HCT116 (cell line): ENCODE data around the gene CFAP99. TPM values are rescaled to one million over a fixed set of nuclear protein-coding genes. Genes with fewer than 3 reads are reported as not detected.

Experiments used
- ATAC-seq: fragments of 200-7000 bp; cut with Tn5 transposase; 2 replicates; pipeline ENCODE4 v1.9.1; 2020; ENCODE audit warnings: mild to moderate bottlenecking, moderate library complexity
- BruUV-seq: library from RNA; stranded (reverse); fragments of 400-500 nt; replicated peaks from 2 replicates; lab custom pipeline; 2021; lab: Mats Ljungman, UMichigan
- CTCF ChIA-PET: fragments of 300-600 bp; sonication (Branson Sonifier 250); formaldehyde crosslinking; loops from one replicate; lab custom pipeline; 2021; ENCODE audit warnings: antibody characterized with exemption; lab: Charles Lee
- POLR2A ChIA-PET: fragments of 300-600, 350-600 bp; sonication (Branson Sonifier 250); formaldehyde crosslinking; loops from one replicate; lab custom pipeline; 2021; ENCODE audit warnings: antibody characterized with exemption; lab: Charles Lee
- RAD21 ChIA-PET, 2 experiments: fragments of 300-600 bp; sonication (Branson Sonifier 250); formaldehyde crosslinking; loops; one replicate each; lab custom pipeline; 2023; ENCODE audit warnings: low total read pairs in 2 of 2; ENCODE audit not compliant: uncharacterized antibody in 2 of 2, unreplicated experiment in 2 of 2, low non-redundant PET in 1 of 2; lab: Charles Lee
- DNase-seq: peaks from one replicate; pipeline ENCODE4 v3.0.0-alpha.2; 2010; ENCODE audit warnings: low read depth, low spot score
- H2AFZ ChIP-seq: fragments of 200-600 bp; shearing (Covaris generic), sonication (generic); 2 replicates; pipeline ENCODE4 v1.6.1; 2017; ENCODE audit warnings: low read depth, mixed run types, mixed read lengths, antibody characterized with exemption, low read length; ENCODE audit not compliant: poor library complexity, severe bottlenecking
- H3K27ac ChIP-seq: 2 replicates; pipeline ENCODE4 v1.5.1; 2012; ENCODE audit warnings: low read depth, low read length
- H3K27me3 ChIP-seq: fragments of 200-600 bp; sonication (generic); 2 replicates; pipeline ENCODE4 v1.6.1; 2016; ENCODE audit warnings: mixed run types, low read length, mixed read lengths; ENCODE audit not compliant: insufficient read depth
- H3K36me3 ChIP-seq, 2 experiments: fragments of 200-500 bp in 1 of 2; fragments of 200-600 bp in 1 of 2; sonication (Bioruptor generic) in 1 of 2; sonication (generic) in 1 of 2; 2 replicates each; pipeline versions ENCODE4 v1.5.1 to v1.6.1; 2014 to 2016; ENCODE audit warnings: low read length in 2 of 2, inconsistent platforms in 1 of 2, mixed read lengths in 1 of 2, mixed run types in 1 of 2; ENCODE audit not compliant: insufficient read depth in 2 of 2, control insufficient read depth in 1 of 2
- H3K4me1 ChIP-seq, 2 experiments: fragments of 200-600 bp in 1 of 2; sonication (generic) in 1 of 2; 2 replicates each; pipeline versions ENCODE4 v1.5.1 to v1.6.1; 2012 to 2017; ENCODE audit warnings: low read length in 2 of 2, inconsistent platforms in 1 of 2, mild to moderate bottlenecking in 1 of 2, mixed read lengths in 1 of 2, mixed run types in 1 of 2, moderate library complexity in 1 of 2; ENCODE audit not compliant: insufficient read depth in 2 of 2, control insufficient read depth in 1 of 2
- H3K4me2 ChIP-seq: fragments of 200-600 bp; sonication (generic); 2 replicates; pipeline ENCODE4 v1.6.1; 2017; ENCODE audit warnings: mixed run types, low read length, mixed read lengths
- H3K4me3 ChIP-seq, 2 experiments: fragments of 200-600 bp in 1 of 2; sonication (generic) in 1 of 2; replicated peaks in 1 of 2; 2 replicates each; pipeline ENCODE4 v1.5.1; 2011 to 2016; ENCODE audit warnings: low read length in 2 of 2, control low read depth in 1 of 2, low read depth in 1 of 2, mild to moderate bottlenecking in 1 of 2, mixed read lengths in 1 of 2, mixed run types in 1 of 2
- H3K79me2 ChIP-seq: fragments of 200-600 bp; sonication (generic); 2 replicates; pipeline ENCODE4 v1.6.1; 2017; ENCODE audit warnings: mild to moderate bottlenecking, mixed run types, low read length, moderate library complexity, mixed read lengths; ENCODE audit not compliant: insufficient read depth
- H3K9ac ChIP-seq: fragments of 200-600 bp; sonication (generic); 2 replicates; pipeline ENCODE4 v1.6.1; 2016; ENCODE audit warnings: low read length, mixed read lengths
- H3K9me2 ChIP-seq: fragments of 200-600 bp; sonication (generic), shearing (Covaris generic); 2 replicates; pipeline ENCODE4 v1.6.1; 2017; ENCODE audit warnings: mixed run types, mild to moderate bottlenecking, moderate library complexity; ENCODE audit not compliant: insufficient read depth
- H3K9me3 ChIP-seq, 2 experiments: fragments of 200-500 bp in 1 of 2; fragments of 200-600 bp in 1 of 2; sonication (Bioruptor generic) in 1 of 2; sonication (generic) in 1 of 2; 2 replicates each; pipeline ENCODE4 v1.6.1; 2014 to 2017; ENCODE audit warnings: low read length in 2 of 2, mixed read lengths in 2 of 2, inconsistent platforms in 1 of 2, low read depth in 1 of 2, mild to moderate bottlenecking in 1 of 2, mixed run types in 1 of 2, moderate library complexity in 1 of 2; ENCODE audit not compliant: control insufficient read depth in 1 of 2, insufficient read depth in 1 of 2
- H4K20me1 ChIP-seq: fragments of 200-600 bp; sonication (generic), shearing (Covaris generic); 2 replicates; pipeline ENCODE4 v1.6.1; 2017; ENCODE audit warnings: mixed run types, mild to moderate bottlenecking, moderate library complexity; ENCODE audit not compliant: insufficient read depth
- EZH2phosphoT487 ChIP-seq: fragments of 200-600 bp; IDR thresholded peaks from 2 replicates; pipeline ENCODE4 v1.6.1; 2018; ENCODE audit warnings: antibody characterized with exemption, borderline replicate concordance
- JUND ChIP-seq: IDR thresholded peaks from 2 replicates; pipeline ENCODE4 v1.6.1; 2012
- POLR2A ChIP-seq: IDR thresholded peaks from 2 replicates; pipeline ENCODE4 v1.7.0; 2011; ENCODE audit warnings: borderline replicate concordance; ENCODE audit not compliant: insufficient read depth, insufficient read length; ENCODE audit errors: extremely low read depth
- POLR2AphosphoS5 ChIP-seq: IDR thresholded peaks from 2 replicates; pipeline ENCODE4 v1.6.1; 2011; ENCODE audit warnings: mild to moderate bottlenecking, low read depth, low read length, moderate library complexity
- RAD21 ChIP-seq: IDR thresholded peaks from 2 replicates; pipeline ENCODE4 v1.6.1; 2012; ENCODE audit warnings: low read depth, mild to moderate bottlenecking
- SIN3A ChIP-seq: IDR thresholded peaks from 2 replicates; pipeline ENCODE4 v1.6.1; 2012; ENCODE audit warnings: low read depth
- SP1 ChIP-seq: IDR thresholded peaks from 2 replicates; pipeline ENCODE4 v1.6.1; 2012; ENCODE audit warnings: low read depth
- TCF7L2 ChIP-seq: IDR thresholded peaks from 2 replicates; pipeline ENCODE4 v1.7.0; 2011; ENCODE audit warnings: borderline replicate concordance, inconsistent platforms; ENCODE audit not compliant: insufficient read depth, insufficient read length; ENCODE audit errors: extremely low read depth
- YY1 ChIP-seq: IDR thresholded peaks from 2 replicates; pipeline ENCODE4 v1.6.1; 2011; ENCODE audit warnings: low read length, low read depth, moderate library complexity, mild to moderate bottlenecking; ENCODE audit not compliant: insufficient replicate concordance; ENCODE audit errors: extremely low read depth
- intact Hi-C: fragments of 100-400 bp; cut with micrococcal nuclease; formaldehyde crosslinking; loops from 2 replicates; pipeline ENCODE4 v1.10.0; 2022
- total RNA-seq: library from RNA; stranded (reverse); gene quantifications from one replicate; pipeline ENCODE4 v1.2.1, GENCODE V29; 2021; ENCODE audit not compliant: unreplicated experiment
- TF ChIP-seq, protein P1 (sequence below): IDR thresholded peaks from 2 replicates; pipeline ENCODE4 v1.6.1; 2011; ENCODE audit warnings: mild to moderate bottlenecking, low read length, moderate library complexity; ENCODE audit not compliant: insufficient replicate concordance; ENCODE audit errors: extremely low read depth
- TF ChIP-seq, protein P2 (sequence below): IDR thresholded peaks from 2 replicates; pipeline ENCODE4 v1.6.1; 2012
- TF ChIP-seq, protein P3 (sequence below), 3 experiments: fragments of 200-600 bp in 1 of 3; sonication (generic) in 1 of 3; IDR thresholded peaks in 2 of 3; conservative IDR thresholded peaks in 1 of 3; 2 replicates each; pipeline ENCODE4 v1.5.1; 2012 to 2017; ENCODE audit warnings: low read depth in 2 of 3, low read length in 2 of 3, antibody characterized with exemption in 1 of 3, borderline replicate concordance in 1 of 3, control low read depth in 1 of 3, mild to moderate bottlenecking in 1 of 3, mixed read lengths in 1 of 3, mixed run types in 1 of 3, moderate library complexity in 1 of 3; ENCODE audit not compliant: insufficient read depth in 1 of 3
- TF ChIP-seq, protein P4 (sequence below): IDR thresholded peaks from 2 replicates; pipeline ENCODE4 v1.6.1; 2012; ENCODE audit warnings: low read depth

CFAP99 gene
- total RNA-seq, 1 experiment from 2014 or later: 0.42 TPM

DNA sequence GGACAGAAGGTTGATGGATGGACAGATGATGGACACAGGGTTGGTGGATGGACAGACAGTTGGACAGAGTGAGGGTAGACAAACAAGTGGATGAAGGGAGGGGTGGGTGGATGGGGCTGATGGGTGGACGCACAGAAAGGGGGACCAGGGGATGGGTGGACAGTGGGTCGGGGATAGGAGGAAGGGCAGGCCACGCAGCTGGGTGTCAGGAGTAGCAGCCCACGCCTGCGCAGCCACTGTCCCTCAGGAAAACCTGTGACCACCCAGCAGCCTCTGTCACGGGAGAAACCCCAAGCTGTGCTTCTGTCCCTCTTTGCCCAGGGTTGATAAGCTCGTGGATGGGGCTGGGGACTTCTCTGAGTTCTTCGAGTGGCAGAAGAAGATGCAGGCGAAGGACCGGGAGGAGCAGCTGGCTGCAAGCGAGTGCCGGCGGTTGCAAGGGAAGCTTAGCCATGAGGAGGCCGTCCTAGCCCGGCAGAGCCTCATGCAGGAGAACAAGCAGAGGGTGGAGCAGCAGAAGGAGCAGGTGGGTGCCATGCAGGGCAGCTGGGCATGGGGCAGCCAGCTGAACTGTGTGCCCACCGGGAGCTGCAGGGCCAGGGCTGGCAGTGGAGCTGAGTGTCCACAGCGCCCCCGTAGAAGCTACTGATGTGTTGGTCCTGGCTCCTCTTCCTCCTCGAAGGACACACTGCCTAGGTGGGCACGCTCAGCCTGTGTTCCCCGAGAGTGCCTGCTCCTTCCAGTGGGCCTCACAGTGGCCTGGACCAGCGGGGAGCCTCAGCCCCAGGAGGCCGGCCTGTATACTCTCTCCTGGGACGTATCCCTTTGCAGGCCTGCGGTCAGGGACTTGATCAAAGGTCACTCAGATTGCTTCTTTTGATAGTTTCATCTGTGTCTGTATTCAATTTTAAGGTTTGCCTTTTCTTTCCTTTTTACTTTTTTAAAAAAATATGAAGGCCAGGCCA is 33.3 kb downstream of the CFAP99 start (continued):
- TF ChIP-seq, protein P1, sequence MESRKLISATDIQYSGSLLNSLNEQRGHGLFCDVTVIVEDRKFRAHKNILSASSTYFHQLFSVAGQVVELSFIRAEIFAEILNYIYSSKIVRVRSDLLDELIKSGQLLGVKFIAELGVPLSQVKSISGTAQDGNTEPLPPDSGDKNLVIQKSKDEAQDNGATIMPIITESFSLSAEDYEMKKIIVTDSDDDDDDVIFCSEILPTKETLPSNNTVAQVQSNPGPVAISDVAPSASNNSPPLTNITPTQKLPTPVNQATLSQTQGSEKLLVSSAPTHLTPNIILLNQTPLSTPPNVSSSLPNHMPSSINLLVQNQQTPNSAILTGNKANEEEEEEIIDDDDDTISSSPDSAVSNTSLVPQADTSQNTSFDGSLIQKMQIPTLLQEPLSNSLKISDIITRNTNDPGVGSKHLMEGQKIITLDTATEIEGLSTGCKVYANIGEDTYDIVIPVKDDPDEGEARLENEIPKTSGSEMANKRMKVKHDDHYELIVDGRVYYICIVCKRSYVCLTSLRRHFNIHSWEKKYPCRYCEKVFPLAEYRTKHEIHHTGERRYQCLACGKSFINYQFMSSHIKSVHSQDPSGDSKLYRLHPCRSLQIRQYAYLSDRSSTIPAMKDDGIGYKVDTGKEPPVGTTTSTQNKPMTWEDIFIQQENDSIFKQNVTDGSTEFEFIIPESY: no peak
- no peak for TF ChIP-seq POLR2AphosphoS5
- TF ChIP-seq, protein P2, sequence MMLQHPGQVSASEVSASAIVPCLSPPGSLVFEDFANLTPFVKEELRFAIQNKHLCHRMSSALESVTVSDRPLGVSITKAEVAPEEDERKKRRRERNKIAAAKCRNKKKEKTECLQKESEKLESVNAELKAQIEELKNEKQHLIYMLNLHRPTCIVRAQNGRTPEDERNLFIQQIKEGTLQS: no peak

DNA sequence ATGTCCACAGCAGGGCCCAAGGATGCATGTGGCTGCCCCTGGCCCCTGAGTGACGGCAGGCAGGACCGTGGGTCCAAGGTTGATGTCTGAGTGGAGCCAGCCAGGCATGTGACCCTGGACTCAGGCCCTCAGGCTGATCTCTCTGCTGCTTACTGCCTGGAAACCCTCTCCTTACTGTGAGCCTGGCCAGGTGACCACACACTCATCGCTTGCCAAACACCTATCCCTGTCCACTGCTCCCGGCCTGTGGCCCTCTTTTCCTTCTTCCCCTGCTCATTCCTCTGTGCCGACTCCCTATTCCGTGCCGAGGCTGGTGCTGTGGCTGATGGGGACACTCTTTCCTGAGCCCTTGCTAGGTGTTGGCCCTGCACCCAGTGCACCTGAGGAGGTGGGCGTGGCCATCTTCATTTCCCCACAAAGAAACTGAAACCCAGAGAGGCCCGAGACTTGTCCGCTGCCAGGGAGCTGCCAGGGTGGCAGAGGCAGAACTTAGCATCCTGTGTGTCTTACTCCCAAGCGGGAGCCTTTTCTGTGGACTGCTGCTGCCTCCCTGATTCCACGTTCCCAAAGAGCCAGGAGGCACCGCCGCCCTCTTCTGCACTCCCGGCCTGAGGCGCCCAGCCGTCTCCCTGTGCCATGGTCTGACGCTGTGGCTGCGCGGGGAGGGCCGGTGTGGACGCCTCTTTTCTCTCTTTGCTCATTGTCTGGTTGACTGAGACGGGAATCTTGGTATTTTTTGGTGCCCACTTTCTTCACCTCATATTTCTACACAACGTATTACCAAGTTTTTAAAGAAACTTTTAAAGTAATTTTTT is 38.9 kb downstream of the CFAP99 start:
- H3K4me1 ChIP-seq: peaks cover 6 to 8% of the 10 kb centered on the region in 2 experiments; a peak in 2 of 4 replicates
- RAD21 ChIA-PET: no interaction called here
- TF ChIP-seq, protein P3, sequence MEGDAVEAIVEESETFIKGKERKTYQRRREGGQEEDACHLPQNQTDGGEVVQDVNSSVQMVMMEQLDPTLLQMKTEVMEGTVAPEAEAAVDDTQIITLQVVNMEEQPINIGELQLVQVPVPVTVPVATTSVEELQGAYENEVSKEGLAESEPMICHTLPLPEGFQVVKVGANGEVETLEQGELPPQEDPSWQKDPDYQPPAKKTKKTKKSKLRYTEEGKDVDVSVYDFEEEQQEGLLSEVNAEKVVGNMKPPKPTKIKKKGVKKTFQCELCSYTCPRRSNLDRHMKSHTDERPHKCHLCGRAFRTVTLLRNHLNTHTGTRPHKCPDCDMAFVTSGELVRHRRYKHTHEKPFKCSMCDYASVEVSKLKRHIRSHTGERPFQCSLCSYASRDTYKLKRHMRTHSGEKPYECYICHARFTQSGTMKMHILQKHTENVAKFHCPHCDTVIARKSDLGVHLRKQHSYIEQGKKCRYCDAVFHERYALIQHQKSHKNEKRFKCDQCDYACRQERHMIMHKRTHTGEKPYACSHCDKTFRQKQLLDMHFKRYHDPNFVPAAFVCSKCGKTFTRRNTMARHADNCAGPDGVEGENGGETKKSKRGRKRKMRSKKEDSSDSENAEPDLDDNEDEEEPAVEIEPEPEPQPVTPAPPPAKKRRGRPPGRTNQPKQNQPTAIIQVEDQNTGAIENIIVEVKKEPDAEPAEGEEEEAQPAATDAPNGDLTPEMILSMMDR (IDR thresholded peaks at IDR 0.05 in 2 of 3, conservative IDR thresholded peaks at IDR 0.05 in 1 of 3; ENCODE audit: borderline replicate concordance in 1 of 3, insufficient read depth in 1 of 3, low read depth in 2 of 3, low read length in 2 of 3): no peak
- no peak for TF ChIP-seq SP1
- no peak for TF ChIP-seq JUND
- no peak for TF ChIP-seq SIN3A
- no peak for TF ChIP-seq EZH2phosphoT487
- no peak for TF ChIP-seq TCF7L2
- TF ChIP-seq YY1: no peak
- no peak for TF ChIP-seq RAD21
- no peak for TF ChIP-seq POLR2A
- no peak for TF ChIP-seq POLR2AphosphoS5
- TF ChIP-seq, protein P4, sequence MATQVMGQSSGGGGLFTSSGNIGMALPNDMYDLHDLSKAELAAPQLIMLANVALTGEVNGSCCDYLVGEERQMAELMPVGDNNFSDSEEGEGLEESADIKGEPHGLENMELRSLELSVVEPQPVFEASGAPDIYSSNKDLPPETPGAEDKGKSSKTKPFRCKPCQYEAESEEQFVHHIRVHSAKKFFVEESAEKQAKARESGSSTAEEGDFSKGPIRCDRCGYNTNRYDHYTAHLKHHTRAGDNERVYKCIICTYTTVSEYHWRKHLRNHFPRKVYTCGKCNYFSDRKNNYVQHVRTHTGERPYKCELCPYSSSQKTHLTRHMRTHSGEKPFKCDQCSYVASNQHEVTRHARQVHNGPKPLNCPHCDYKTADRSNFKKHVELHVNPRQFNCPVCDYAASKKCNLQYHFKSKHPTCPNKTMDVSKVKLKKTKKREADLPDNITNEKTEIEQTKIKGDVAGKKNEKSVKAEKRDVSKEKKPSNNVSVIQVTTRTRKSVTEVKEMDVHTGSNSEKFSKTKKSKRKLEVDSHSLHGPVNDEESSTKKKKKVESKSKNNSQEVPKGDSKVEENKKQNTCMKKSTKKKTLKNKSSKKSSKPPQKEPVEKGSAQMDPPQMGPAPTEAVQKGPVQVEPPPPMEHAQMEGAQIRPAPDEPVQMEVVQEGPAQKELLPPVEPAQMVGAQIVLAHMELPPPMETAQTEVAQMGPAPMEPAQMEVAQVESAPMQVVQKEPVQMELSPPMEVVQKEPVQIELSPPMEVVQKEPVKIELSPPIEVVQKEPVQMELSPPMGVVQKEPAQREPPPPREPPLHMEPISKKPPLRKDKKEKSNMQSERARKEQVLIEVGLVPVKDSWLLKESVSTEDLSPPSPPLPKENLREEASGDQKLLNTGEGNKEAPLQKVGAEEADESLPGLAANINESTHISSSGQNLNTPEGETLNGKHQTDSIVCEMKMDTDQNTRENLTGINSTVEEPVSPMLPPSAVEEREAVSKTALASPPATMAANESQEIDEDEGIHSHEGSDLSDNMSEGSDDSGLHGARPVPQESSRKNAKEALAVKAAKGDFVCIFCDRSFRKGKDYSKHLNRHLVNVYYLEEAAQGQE: no peak

More for the DNA sequence above, 38.9 kb downstream of the CFAP99 start:
- DNase-seq: no peak
- H3K27me3 ChIP-seq: no peaks in the 10 kb centered on the region
- H3K4me2 ChIP-seq: no peak overlapping the region
- H3K4me3 ChIP-seq: no peak overlapping the region
- intact Hi-C loops: no loop called here
- no TSS peak for BruUV-seq
- no peak overlapping the region for H2AFZ ChIP-seq
- no peaks in the 10 kb centered on the region for H3K36me3 ChIP-seq
- no peaks in the 10 kb centered on the region for H3K9me2 ChIP-seq
- ChIA-PET POLR2A (no interaction called here), CTCF (no interaction called here)
- H3K27ac ChIP-seq: no peak overlapping the region
- H3K9me3 ChIP-seq: no peaks in the 10 kb centered on the region
- H4K20me1 ChIP-seq: no peaks in the 10 kb centered on the region
- no peak overlapping the region for H3K9ac ChIP-seq
- H3K79me2 ChIP-seq: no peaks in the 10 kb centered on the region
- no peak for ATAC-seq
